GM18511 (cell line): ENCODE results near the gene ADAM19.
A peak's percentile ranks its signal among the peaks of the same experiment; 100 is the strongest.

Experiments
- ATAC-seq: cut with Tn5 transposase; IDR thresholded peaks from one replicate; pipeline ENCODE4 v1.9.1; 2021; ENCODE audit warnings: mild to moderate bottlenecking, moderate library complexity; ENCODE audit not compliant: unreplicated experiment

The ADAM19 gene

DNA sequence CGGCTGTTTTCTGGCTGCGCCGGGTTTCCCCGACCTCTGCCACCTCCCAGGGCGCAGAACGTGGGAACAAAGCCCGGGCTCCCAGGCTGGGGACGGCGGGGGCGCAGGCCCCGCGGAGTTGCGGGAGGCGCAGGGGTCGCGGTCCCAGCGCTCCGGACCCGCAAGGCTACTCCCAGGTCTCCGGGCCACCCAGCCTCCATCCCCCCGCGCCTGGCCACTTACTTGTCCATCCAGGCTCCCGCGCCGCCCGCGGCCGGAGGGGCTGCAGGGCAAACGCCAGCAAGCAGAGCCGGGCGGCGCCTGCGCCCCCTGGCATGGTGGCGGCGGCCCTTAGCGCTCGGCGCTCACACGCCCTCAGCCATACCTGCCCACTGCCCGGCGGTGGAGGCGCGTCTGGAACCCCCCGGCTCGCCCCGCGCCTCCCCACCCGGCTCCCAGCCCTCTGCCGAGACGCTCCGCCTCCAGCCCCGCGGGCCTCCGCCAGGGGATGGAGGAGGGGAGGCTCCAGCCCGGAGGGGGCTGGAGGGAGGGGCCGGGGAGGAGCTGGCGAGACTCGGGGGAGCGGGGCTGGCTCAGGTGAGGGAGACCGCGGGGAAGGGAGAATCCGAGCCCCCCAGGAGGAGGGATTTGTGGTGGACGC is at the start of gene ADAM19:
ADAM19 (minus strand) TSS at position 395 of the 640 bp plus-strand sequence; CDS start at position 316, 79 bp downstream.
- peak; percentile 26 for ATAC-seq

GRCh38 chr5:157624144-157624543 is 48.6 kb upstream of the ADAM19 start:
- ATAC-seq = no peak

DNA sequence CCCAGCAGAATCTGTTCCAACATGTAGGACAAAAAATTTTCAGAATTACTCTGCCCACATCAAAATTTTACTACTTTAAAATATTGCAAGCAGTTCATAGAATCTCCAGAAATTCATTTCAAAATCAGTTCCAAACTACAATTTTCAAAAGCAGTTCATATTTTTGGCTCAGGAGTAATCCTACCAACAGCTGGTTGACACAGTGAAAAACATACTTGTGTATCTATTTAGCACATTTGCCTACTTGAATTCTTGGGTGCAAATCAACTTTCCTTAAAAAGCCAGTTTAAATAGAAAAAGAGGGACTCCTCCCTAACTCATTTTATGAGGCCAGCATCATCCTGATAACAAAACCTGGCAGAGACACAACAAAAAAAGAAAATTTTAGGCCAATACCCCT is 45.2 kb upstream of the ADAM19 start:
- no peak for ATAC-seq

DNA sequence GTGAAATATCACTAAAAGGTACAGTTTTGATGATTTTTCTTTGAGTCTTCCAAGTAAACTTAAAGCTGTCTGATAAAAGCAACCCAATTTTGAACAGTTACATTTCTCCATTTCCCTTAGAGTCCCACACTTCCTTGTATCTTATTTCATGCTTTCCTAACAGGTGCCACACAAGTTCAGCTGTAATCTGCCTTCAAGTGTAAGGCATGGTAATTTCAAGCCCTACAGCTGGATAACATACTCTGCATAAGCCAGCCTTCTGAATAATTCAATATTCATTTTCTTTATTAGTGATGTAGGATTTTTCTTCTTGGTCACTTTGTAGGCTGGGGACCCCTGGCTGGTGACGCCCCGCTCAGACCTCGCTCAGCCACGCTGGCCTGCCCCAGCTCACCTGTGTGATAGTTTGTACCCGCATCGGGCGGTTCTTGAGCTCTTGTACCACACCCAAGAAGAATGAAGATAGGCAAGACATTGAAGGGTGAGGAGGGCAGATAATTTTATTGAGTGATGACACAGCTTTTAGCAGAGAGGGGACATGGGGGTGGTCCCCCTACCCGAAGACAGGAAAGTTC is 42.7 kb upstream of the ADAM19 start:
- ATAC-seq = no peak

DNA sequence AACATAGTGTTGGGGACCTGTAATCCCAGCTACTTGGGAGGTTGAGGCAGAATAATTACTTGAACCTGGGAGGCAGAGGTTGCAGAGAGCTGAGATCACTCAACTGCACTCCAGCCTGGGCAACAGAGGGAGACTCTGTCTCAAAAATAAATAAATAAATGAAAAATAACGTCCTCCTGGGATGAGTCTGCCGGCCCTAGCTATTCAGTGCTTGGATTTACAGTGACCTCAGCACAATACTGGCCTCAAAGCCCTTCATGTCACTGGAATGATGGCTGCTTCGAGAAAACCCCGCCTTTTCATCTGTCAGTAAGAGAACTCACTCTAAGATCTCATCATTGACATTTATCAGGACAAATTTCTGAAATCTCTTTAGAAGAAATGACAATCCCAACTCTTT is 41.2 kb upstream of the ADAM19 start:
- ATAC-seq = no peak

- ATAC-seq = no peak
Measured at GRCh38 chr5:157613385-157614245, 38.0 kb upstream of the ADAM19 start.

- no peak for ATAC-seq
Measured at GRCh38 chr5:157612581-157612980, 37.0 kb upstream of the ADAM19 start.

DNA sequence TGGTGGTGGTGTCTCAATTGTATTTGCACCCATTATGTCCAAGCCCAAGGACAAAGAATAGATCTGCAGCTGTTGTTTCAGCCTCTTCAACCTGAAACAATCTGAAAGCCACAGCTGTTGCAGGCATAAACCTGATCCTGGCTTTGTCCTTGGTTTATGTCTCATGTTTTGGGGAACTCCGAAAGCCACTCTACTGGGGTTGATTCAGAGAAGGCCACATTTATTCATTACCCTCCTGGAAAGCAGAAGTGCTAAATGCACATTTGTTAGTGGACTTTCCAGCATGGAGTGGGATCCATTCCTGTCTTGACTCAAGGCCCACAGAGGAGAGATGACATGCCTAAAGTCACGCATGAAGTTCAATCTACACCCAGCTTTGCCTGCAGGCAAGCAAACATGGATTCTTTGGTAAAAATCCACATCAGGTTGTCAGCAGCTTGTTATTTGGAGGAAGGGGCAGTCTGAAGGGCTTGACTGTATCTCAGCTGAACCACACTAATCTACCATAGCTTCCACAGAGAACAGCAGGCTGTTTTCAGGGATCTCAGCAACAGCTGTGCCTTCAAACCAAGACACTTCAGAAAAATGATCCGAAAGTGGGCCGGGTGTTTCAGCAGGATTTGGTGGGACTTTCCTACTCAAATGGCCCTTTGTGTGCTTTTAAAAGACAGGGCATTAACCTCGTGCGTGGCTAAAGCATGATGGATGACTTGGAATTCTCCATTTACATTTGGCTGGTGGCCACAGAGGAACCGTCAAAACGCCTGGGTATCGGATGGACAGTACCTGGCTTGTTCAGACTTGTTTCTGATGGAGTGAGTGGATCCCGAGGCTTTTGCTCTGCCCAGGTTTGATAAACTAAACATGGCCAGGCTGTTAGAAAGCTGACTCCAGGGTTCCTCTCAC is 36.2 kb upstream of the ADAM19 start:
- ATAC-seq = peak; percentile 46

GRCh38 chr5:157610990-157611389 is 35.4 kb upstream of the ADAM19 start:
- no peak for ATAC-seq

GRCh38 chr5:157608972-157609565 is 33.5 kb upstream of the ADAM19 start:
- ATAC-seq = no peak

- peak; percentile 69 for ATAC-seq
Measured at GRCh38 chr5:157607371-157608161, 32.0 kb upstream of the ADAM19 start.

DNA sequence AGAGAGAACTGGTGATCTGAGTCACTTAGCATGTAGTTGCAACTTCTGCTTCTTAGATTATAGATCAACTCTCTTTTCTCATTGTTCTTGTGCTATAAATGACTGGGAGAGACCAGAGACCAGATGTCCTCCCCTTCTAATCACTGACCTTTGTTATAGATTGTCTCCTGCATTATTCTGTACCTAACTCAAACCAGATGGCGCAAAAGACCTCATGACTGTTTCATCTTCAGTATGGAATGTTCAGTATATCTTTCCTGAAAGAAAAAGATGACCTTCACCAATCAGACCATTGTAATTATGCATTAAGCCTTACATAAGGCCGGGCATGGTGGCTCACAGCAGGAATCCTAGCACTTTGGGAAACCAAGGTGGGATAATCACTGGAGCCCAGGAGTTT is 30.5 kb upstream of the ADAM19 start:
- no peak for ATAC-seq

GRCh38 chr5:157603333-157604190 is 28.0 kb upstream of the ADAM19 start:
- peak; percentile 38 for ATAC-seq

DNA sequence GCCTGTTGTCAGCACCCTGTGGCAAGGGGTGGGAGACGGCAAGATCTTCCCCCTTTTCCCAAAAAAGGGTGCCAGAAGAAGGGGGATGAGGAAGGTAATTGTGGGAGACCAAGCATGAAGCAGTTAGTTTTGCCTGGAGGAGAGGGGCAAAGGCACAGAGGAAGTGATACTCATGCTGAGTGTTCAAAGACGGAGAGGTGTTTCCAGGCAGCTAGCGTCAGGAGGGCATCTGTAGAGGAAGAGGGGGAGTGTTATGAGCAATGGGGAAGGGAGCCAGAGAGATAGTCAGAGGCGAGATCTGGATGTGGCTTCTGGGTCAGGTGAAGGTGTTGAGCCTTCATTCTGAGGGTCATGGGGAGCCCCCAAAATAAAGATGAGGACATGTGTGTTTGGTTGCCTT is 26.9 kb upstream of the ADAM19 start:
- ATAC-seq = peak; percentile 67

DNA sequence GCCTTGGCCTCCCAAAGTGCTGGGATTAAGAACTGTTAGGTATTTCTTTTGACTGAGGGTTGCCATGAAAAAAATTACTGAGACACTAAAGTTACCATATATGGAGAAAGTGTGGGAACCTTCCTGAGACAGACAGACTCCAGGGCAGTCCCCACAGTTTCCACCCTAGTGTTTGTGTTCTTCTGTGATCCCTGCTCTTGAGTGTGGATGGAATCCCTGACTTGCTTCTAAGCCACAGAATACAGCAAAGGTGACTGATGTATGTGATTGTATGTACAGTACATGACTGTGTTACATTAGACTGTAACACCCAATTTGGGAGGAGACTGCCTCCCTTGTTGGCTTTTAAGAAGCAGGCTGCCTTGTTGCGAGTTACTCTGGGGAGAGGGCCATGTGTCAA is 24.7 kb upstream of the ADAM19 start:
- no peak for ATAC-seq

DNA sequence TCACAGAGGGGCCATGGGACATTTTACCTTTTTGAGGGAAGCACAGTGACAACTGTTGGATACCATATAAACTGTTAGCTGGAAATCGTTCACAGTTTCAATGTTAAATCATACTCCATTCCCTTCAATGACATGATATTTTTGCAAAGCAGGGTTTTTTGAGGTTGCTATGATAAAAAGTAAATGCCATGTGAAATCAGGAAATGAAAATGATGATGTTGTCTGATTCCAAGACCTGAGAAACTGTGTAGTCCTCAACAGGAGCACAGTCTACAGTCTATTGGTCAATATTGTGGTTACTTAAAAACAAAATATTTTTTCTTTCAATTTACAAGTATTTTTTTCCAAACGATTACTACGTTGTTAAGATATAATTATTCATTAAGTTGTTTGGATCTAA is 24.0 kb upstream of the ADAM19 start:
- ATAC-seq = no peak

DNA sequence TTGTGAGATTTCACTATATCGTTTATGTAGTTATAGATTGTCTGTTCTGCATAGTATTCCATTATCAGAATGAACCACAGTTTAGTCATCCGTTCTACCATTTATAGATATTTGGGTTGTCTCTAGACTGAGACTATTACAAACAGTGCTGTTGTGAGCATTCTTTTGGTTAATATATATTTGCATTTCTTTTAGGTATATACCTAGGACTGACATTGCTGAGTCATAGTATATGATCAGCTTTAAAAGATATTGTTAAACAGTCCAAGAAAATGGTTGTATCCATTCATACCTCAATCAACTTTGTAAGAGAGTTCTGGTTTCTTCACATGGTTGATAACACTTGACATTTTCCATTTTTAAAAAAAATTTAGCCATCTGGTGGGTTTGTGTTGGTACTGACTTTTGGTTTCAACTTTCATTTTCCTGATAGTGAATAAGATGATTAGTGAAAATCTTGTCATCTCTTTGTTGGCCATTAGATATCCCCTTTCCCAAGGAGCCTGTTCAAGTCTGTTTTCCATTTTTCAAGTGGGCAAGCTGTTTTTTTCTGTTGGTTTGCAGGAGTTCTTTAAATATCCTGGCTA is 22.9 kb upstream of the ADAM19 start:
- peak; percentile 23 for ATAC-seq

DNA sequence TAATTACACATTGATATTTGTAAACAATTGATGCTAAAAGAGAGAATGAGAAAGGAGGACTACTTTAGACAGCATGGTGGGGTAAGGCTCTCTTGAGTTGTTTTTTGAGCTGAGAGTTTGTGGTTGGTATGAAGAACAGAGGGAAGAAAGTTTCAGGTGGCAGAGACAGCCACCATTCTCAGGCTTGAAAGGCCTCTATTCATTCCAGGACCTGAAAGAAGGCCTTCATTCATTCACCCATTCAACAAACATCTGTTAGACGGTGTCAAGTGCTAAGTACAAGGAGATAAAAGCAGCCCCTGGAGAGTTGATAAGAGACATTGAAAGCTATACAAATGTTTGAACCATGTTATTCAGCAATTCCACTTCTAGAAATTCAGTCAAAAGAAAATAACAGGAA is 21.7 kb upstream of the ADAM19 start:
- ATAC-seq = no peak
